ENCODE measurements around the gene TACO1. TPM values are rescaled to one million over a fixed set of nuclear protein-coding genes. Genes with fewer than 3 reads are reported as not detected.

The TACO1 gene
- total RNA-seq, 1 experiment from 2014 or later, result 27.1 TPM

DNA sequence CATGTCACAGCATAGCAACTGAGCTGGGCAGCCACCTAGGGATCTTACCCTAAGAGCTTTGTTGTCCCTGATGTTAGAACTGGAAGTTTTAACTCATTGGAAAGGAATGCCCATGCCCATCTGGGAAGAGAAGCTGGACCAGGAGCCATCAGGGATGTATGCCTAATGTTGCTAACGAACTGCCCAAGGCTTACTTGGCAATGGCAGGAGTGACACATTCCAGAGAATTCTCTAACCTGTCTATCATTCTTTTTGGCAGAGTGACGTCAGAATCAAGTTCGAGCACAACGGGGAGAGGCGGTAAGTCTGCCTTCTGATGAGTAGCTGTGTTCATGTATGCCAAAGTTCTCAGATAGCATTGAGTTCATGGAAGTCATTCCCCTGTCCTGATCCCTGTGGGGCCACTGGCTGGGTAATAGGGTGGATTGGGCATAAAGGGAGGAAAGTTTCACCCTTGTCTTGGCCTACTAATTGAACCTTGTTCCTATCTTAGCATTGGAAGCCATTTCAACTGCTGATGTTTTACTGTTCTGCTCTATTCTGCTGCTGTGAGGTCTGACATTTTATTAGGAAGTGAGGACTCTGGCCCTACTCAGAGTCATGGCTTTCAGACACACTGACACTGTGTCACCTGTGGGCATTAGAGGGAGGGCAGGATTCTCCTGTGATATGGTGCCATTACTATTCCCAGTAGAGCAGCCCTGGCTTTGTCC lies 45.2 kb downstream of the TACO1 start:
- intact Hi-C loops (cut with micrococcal nuclease; ENCODE audit: unreplicated experiment), result no loop called here
- Histone ChIP-seq H3K9me2 (ENCODE audit: insufficient read depth) (no peaks in the 10 kb centered on the region), H3K9me3 (ENCODE audit: insufficient read depth, low read depth) (no peaks in the 10 kb centered on the region), H3K27me3 (ENCODE audit: insufficient read depth, low read depth) (no peaks in the 10 kb centered on the region), H4K20me1 (ENCODE audit: insufficient read depth) (no peaks in the 10 kb centered on the region), H3K27ac (no peak overlapping the region), H3K79me2 (ENCODE audit: low read depth) (no peaks in the 10 kb centered on the region), H3K36me3 (ENCODE audit: low read depth) (no peaks in the 10 kb centered on the region), H2AFZ (no peak overlapping the region), H3K4me2 (no peak overlapping the region), H3F3A (ENCODE audit: insufficient read depth, low read depth) (peaks cover 7% of the 10 kb centered on the region; the same call in 1 of the 2 replicates), H3K4me3 (no peak overlapping the region), H3K4me1 (replicated peaks; ENCODE audit: insufficient read depth) (peaks cover 18% of the 10 kb centered on the region)
- TF ChIP-seq, protein P1, sequence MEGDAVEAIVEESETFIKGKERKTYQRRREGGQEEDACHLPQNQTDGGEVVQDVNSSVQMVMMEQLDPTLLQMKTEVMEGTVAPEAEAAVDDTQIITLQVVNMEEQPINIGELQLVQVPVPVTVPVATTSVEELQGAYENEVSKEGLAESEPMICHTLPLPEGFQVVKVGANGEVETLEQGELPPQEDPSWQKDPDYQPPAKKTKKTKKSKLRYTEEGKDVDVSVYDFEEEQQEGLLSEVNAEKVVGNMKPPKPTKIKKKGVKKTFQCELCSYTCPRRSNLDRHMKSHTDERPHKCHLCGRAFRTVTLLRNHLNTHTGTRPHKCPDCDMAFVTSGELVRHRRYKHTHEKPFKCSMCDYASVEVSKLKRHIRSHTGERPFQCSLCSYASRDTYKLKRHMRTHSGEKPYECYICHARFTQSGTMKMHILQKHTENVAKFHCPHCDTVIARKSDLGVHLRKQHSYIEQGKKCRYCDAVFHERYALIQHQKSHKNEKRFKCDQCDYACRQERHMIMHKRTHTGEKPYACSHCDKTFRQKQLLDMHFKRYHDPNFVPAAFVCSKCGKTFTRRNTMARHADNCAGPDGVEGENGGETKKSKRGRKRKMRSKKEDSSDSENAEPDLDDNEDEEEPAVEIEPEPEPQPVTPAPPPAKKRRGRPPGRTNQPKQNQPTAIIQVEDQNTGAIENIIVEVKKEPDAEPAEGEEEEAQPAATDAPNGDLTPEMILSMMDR (conservative IDR thresholded peaks at IDR 0.05), result no peak
- no peak for TF ChIP-seq EZH2 (IDR thresholded peaks at IDR 0.05; ENCODE audit: low read depth)
- BruUV-seq (replicated peaks), result no TSS peak
- DNase-seq, result peak in 1 of 2 experiments; percentile 16
- CTCF ChIA-PET, result interaction anchor here (0.6 kb wide), 1 partner anchor 220 kb away, joined by 3 read pairs; no protein-coding TSS in a partner anchor
- POLR2A ChIA-PET (ENCODE audit: unreplicated experiment), result interaction anchor here (0.6 kb wide), 1 partner anchor 110 kb away, joined by 5 read pairs; no protein-coding TSS in a partner anchor

DNA sequence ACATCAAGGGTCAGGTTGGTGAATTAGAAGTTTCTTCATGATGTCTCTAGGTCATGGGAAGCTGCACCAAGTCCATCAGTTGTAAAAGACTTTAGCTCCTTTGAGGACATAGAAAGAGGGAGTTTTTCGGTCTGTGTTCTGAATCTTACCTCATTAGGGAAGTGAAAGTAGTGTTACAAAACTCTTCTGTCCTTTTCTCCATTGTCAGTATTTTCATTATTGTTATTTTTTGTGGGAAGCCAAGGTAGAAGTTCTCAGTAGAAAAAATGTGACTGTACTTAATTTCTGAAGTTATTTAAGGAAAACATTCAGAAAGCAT lies 45.8 kb downstream of the TACO1 start:
- ChIA-PET POLR2A (ENCODE audit: unreplicated experiment) (interaction anchor here (0.6 kb wide), 1 partner anchor 133 kb away, joined by 5 read pairs; no protein-coding TSS in a partner anchor), CTCF (no interaction called here)
- intact Hi-C loops (cut with micrococcal nuclease; ENCODE audit: unreplicated experiment), result no loop called here
- Histone ChIP-seq H2AFZ (no peak overlapping the region), H3K4me1 (replicated peaks; ENCODE audit: insufficient read depth) (peaks cover 18% of the 10 kb centered on the region), H3K9me3 (ENCODE audit: insufficient read depth, low read depth) (no peaks in the 10 kb centered on the region), H3K4me2 (no peak overlapping the region), H4K20me1 (ENCODE audit: insufficient read depth) (no peaks in the 10 kb centered on the region), H3K27me3 (ENCODE audit: insufficient read depth, low read depth) (no peaks in the 10 kb centered on the region), H3F3A (ENCODE audit: insufficient read depth, low read depth) (peaks cover 7% of the 10 kb centered on the region; the same call in 1 of the 2 replicates), H3K79me2 (ENCODE audit: low read depth) (no peaks in the 10 kb centered on the region), H3K9me2 (ENCODE audit: insufficient read depth) (no peaks in the 10 kb centered on the region), H3K27ac (no peak overlapping the region), H3K36me3 (ENCODE audit: low read depth) (no peaks in the 10 kb centered on the region), H3K4me3 (no peak overlapping the region)
- BruUV-seq (replicated peaks), result no TSS peak
- TF ChIP-seq, protein P1 (conservative IDR thresholded peaks at IDR 0.05), result no peak
- DNase-seq, result no peak

DNA sequence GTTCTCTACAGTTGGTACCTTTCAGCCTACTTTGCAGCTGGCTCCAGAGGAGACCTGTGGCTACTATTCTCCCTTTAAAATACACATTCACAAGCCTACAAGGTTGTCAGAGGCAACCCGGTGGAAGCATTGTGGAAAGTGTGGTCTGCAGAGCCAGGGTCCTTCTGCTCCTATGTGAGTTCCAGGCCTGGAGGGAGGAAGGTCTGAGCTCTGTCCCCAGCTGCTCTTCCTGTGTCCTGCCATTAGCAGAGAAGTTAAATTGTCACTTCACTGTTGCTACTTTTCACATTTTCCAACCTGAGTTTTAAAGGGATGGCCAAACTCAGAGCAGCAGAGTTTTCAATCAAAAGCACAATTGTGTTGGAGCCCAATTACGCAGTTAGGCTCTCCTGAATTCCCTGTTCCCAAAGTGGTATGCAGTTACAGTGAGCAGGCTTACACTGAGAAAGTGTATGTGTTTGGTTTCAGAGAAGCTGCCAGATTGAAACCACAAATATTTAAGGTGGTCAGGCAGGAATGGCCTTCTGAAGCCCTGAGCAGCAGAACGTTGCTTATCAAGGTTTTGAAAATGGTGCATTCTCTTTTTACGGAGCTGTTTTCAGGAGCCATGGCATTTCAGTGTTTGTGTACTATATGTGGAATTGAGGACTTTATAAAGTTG lies 46.5 kb downstream of the TACO1 start:
- intact Hi-C loops (cut with micrococcal nuclease; ENCODE audit: unreplicated experiment), result no loop called here
- no peak overlapping the region for H3K27ac ChIP-seq
- H3F3A ChIP-seq (ENCODE audit: insufficient read depth, low read depth), result peaks cover 7% of the 10 kb centered on the region; the same call in 1 of the 2 replicates
- H3K9me3 ChIP-seq (ENCODE audit: insufficient read depth, low read depth), result no peaks in the 10 kb centered on the region
- H3K79me2 ChIP-seq (ENCODE audit: low read depth), result no peaks in the 10 kb centered on the region
- POLR2A ChIA-PET (ENCODE audit: unreplicated experiment), result interaction anchor here (0.6 to 0.8 kb wide), 2 partner anchors 25 to 132 kb away, joined by 5 to 7 read pairs; no protein-coding TSS in a partner anchor
- no peaks in the 10 kb centered on the region for H3K36me3 ChIP-seq (ENCODE audit: low read depth)
- H4K20me1 ChIP-seq (ENCODE audit: insufficient read depth), result no peaks in the 10 kb centered on the region
- no peaks in the 10 kb centered on the region for H3K27me3 ChIP-seq (ENCODE audit: insufficient read depth, low read depth)
- CTCF ChIA-PET, result no interaction called here
- peak; percentile 52 to 82 for DNase-seq
- H3K4me3 ChIP-seq, result no peak overlapping the region
- peak overlapping the region; percentile 8 for H3K4me2 ChIP-seq
- H2AFZ ChIP-seq, result no peak overlapping the region
- BruUV-seq (replicated peaks), result no TSS peak
- H3K9me2 ChIP-seq (ENCODE audit: insufficient read depth), result no peaks in the 10 kb centered on the region
- TF ChIP-seq, protein P1 (conservative IDR thresholded peaks at IDR 0.05), result no peak
- TF ChIP-seq EZH2 (IDR thresholded peaks at IDR 0.05; ENCODE audit: low read depth), result no peak
- H3K4me1 ChIP-seq (replicated peaks; ENCODE audit: insufficient read depth), result peaks cover 22% of the 10 kb centered on the region
